Measurements from ENCODE around the gene ARHGAP32.

The ARHGAP32 gene

DNA sequence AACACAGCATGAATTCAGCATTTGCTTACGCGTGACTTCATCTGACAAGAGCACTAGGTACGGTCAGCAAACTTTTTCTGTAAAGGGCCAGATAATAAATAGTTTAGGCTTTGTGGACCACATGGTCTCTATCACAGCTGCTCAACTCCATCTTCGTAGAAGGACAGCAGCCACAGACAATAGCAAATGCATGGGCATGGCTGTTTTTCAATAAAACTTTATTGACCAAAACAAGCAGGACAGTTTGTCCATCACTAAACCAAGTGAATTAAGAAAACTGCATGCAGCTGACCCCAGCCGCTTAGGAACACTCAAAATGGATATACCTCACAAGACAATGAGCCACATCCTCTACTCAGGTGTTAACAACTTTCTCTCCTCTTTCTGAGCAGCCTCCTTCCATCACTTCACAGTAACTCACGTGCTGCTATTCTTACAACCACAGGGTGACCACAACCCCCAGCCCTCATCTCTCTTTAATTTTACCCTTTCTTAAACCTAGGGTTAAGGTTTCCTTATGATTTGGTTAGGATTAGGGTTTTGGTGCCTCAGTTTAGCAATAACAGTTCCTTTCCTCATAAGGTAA is 22.7 kb upstream of the ARHGAP32 start:
- no peak for ATAC-seq
- TF ChIP-seq ZNF70 (CRISPR knock-in tag; IDR thresholded peaks at IDR 0.05) (no peak), ZC3H10 (CRISPR knock-in tag; IDR thresholded peaks at IDR 0.05) (no peak), GLIS3 (CRISPR knock-in tag; IDR thresholded peaks at IDR 0.05) (no peak), ZNF8 (CRISPR knock-in tag; IDR thresholded peaks at IDR 0.05) (no peak), SNAI2 (CRISPR knock-in tag; IDR thresholded peaks at IDR 0.05) (no peak)

- TF ChIP-seq ZNF70 (CRISPR knock-in tag; IDR thresholded peaks at IDR 0.05) (no peak), CSDC2 (CRISPR knock-in tag; IDR thresholded peaks at IDR 0.05) (no peak), OSR1 (CRISPR knock-in tag; IDR thresholded peaks at IDR 0.05) (no peak), ZC3H10 (CRISPR knock-in tag; IDR thresholded peaks at IDR 0.05) (no peak), ZNF8 (CRISPR knock-in tag; IDR thresholded peaks at IDR 0.05) (no peak), TOX (CRISPR knock-in tag; IDR thresholded peaks at IDR 0.05; ENCODE audit: borderline replicate concordance) (no peak), ZFP30 (CRISPR knock-in tag; IDR thresholded peaks at IDR 0.05) (no peak), ZNF565 (CRISPR knock-in tag; conservative IDR thresholded peaks at IDR 0.05; ENCODE audit: low read depth) (no peak), BACH2 (CRISPR knock-in tag; IDR thresholded peaks at IDR 0.05; ENCODE audit: borderline replicate concordance) (no peak), ZFP3 (CRISPR knock-in tag; IDR thresholded peaks at IDR 0.05) (no peak), TSHZ2 (CRISPR knock-in tag; IDR thresholded peaks at IDR 0.05) (no peak), ESRRG (CRISPR knock-in tag; IDR thresholded peaks at IDR 0.05) (no peak), CSRNP3 (CRISPR knock-in tag; IDR thresholded peaks at IDR 0.05) (no peak), TCF4 (CRISPR knock-in tag; IDR thresholded peaks at IDR 0.05; ENCODE audit: borderline replicate concordance) (no peak), GLIS3 (CRISPR knock-in tag; IDR thresholded peaks at IDR 0.05) (no peak), PPARA (CRISPR knock-in tag; IDR thresholded peaks at IDR 0.05; ENCODE audit: borderline replicate concordance) (no peak), SNAI2 (CRISPR knock-in tag; IDR thresholded peaks at IDR 0.05) (no peak)
- TF ChIP-seq, protein P1, sequence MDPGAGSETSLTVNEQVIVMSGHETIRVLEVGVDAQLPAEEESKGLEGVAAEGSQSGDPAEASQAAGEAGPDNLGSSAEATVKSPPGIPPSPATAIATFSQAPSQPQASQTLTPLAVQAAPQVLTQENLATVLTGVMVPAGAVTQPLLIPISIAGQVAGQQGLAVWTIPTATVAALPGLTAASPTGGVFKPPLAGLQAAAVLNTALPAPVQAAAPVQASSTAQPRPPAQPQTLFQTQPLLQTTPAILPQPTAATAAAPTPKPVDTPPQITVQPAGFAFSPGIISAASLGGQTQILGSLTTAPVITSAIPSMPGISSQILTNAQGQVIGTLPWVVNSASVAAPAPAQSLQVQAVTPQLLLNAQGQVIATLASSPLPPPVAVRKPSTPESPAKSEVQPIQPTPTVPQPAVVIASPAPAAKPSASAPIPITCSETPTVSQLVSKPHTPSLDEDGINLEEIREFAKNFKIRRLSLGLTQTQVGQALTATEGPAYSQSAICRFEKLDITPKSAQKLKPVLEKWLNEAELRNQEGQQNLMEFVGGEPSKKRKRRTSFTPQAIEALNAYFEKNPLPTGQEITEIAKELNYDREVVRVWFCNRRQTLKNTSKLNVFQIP (CRISPR knock-in tag; IDR thresholded peaks at IDR 0.05; ENCODE audit: borderline replicate concordance, low read depth) = no peak
Observed at GRCh38 chr11:129213261-129213660, 21.1 kb upstream of the ARHGAP32 start.

DNA sequence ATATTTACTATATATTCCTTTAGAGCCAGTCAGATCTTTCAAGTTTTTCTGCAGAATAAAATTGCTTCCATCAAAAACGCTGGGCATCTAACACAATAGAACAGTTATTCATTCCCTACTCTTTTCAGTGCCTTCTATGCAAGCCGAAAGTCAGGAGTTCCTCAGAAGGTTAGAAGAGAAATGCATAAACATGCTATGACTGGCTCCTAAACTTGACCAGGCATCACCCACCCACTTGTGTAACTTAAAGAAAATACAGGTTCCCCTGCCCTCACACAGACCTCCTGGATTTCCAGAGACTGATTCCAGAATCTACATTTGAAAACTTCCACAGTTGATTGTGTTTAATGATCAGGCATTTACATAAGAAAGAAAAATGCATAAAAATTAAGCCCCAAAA is 19.3 kb upstream of the ARHGAP32 start:
- ATAC-seq = no peak
- TF ChIP-seq CSDC2 (CRISPR knock-in tag; IDR thresholded peaks at IDR 0.05) (no peak), GLIS3 (CRISPR knock-in tag; IDR thresholded peaks at IDR 0.05) (no peak), CSRNP3 (CRISPR knock-in tag; IDR thresholded peaks at IDR 0.05) (no peak), ZFP3 (CRISPR knock-in tag; IDR thresholded peaks at IDR 0.05) (no peak), ISL1 (CRISPR knock-in tag; IDR thresholded peaks at IDR 0.05) (no peak)

More at GRCh38 chr11:129213261-129213660, 21.1 kb upstream of the ARHGAP32 start:
- no peak for ATAC-seq

DNA sequence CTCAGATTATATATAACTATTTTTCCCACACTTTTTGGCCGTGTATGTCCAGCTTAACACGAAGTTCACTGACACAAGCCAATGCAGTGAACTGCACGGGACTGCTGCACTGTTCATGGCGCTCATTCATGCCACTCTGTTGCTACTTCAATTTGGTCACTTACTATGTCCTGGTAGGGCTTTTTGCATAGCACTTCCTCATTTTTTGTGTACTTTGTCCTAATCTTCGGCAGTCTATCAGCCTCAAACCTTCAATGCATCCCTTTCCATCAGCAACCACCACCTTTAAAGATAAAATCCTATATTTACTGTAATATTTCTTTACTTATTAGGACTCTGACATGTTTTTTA is 18.7 kb upstream of the ARHGAP32 start:
- no peak for TF ChIP-seq ARNTL (CRISPR knock-in tag; IDR thresholded peaks at IDR 0.05; ENCODE audit: borderline replicate concordance, low read depth)
- no peak for TF ChIP-seq CSDC2 (CRISPR knock-in tag; IDR thresholded peaks at IDR 0.05)
- TF ChIP-seq ZNF70 (CRISPR knock-in tag; IDR thresholded peaks at IDR 0.05) = no peak
- no peak for TF ChIP-seq CSRNP3 (CRISPR knock-in tag; IDR thresholded peaks at IDR 0.05)
- TF ChIP-seq ZNF8 (CRISPR knock-in tag; IDR thresholded peaks at IDR 0.05) = no peak
- no peak for ATAC-seq
